Erythroblast (primary cell): ENCODE data around the gene ZMYND8.

ENCODE experiments used
- GATA1 ChIP-seq: IDR thresholded peaks from 2 replicates; pipeline ENCODE4 v1.6.1; 2011; ENCODE audit warnings: low read depth, mild to moderate bottlenecking, control low read depth, low read length, moderate library complexity
- POLR2A ChIP-seq: IDR thresholded peaks from 2 replicates; pipeline ENCODE4 v1.6.1; 2011; ENCODE audit warnings: mild to moderate bottlenecking, low read length

GRCh38 chr20:47355489-47356219, 845 bp downstream of the ZMYND8 start:
- TF ChIP-seq POLR2A (no peak), GATA1 (no peak)
